Effector CD4-positive, alpha-beta T cell (primary cell): Measurements from ENCODE around the gene LDB3.
A peak's percentile ranks its signal among the peaks of the same experiment; 100 is the strongest.

Experiments used
- DNase-seq: peaks from one replicate; pipeline ENCODE4 v3.0.0-alpha.2; 2020

The LDB3 gene

DNA sequence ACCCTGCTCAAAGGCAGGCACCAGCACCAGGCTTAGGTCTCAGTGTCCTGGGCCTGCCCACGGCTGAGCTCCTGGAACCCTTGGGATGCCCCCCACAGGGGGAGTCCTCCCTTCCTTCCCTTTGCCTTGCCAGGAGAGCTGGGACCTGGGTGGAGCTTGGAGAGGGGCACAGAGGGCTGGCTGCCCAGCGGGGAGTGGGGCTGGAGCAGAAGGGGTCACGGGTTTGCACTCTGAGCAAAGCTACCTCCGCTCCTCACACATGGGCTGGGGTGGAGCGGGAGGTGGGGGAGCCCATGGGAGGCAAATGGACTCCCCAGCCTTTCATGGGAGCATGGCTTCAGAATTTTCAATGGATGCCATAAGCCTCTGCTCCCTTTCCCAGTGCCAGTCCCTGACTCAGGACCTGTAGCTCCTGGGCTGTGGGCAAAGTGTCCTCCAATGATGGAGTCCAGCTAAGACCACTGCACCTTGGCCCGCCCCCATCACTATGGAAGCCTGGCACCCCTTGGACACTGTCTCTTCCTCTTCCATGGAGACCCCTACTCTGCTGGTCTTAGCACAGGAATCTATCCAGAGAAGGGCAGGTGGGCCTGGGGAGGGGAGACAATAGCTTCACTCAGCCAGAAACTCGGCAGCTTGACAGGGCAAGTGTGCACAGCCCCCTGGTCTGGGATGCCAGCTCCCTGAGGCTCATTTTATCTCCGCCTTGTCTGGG is 39.9 kb downstream of the LDB3 start:
- DNase-seq = no peak

DNA sequence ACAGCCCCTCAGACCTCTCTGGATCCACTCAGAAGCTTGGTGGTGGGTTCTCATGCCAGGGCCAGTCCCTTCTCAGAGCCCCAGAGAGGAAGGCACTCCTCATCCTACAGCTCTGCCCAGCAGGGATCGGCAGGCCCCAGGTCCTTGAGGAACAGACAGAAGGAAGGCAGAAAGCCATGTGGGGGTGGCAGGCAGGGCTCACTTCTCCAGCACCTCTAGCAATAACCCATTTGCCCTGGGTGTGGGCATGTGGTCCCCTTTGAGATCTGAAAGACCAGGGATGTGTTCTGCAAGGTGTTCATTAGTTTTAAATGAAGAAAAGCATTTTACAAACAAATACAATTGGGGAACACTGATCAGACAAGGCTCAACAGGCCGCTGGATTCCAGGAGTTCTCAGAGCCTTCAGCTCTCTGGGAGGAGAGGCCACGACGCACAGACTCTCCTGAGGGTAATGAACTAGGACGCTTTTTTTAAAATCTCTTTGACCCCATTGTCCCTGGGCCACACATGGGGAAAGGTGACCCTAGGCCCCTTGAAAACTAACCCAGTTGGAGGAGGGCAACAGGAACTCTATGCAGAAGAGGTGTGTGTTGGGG is 40.6 kb downstream of the LDB3 start:
- DNase-seq = no peak

DNA sequence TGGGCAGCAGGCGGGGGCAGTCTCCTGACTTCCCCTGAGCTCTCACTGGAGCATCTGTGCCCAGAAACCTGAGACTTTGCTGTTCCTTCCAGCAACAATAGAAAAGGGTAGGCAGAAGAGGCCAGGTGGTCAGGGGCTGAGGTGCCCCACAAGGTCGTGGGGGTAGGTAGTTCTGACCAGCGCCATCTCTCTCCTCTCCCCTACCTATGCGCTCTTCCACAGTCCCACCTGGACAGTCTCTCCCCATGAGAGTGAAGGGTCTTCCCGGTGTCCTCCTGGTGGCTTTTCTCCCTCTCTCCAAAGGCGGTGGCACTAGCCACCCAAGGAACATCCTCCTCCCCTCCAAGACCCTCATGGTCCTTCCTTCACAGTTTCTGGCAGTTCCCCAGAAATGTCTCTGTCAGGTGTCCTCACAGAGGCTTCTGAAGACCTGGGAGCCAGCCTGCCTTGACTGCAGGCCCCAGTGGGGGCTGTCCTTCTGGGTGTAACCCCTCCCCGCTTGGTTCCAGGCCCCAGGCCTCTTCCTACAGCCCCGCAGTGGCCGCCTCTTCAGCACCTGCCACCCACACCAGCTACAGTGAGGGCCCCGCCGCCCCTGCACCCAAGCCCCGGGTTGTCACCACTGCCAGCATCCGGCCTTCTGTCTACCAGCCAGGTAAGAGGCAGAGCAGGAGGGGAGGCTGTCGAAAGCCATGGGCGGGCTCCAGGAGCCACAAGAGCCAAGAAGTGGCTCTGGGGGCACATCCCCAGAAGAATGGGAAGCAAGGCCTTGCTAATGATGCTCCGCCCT is 41.3 kb downstream of the LDB3 start:
- DNase-seq = no peak

DNA sequence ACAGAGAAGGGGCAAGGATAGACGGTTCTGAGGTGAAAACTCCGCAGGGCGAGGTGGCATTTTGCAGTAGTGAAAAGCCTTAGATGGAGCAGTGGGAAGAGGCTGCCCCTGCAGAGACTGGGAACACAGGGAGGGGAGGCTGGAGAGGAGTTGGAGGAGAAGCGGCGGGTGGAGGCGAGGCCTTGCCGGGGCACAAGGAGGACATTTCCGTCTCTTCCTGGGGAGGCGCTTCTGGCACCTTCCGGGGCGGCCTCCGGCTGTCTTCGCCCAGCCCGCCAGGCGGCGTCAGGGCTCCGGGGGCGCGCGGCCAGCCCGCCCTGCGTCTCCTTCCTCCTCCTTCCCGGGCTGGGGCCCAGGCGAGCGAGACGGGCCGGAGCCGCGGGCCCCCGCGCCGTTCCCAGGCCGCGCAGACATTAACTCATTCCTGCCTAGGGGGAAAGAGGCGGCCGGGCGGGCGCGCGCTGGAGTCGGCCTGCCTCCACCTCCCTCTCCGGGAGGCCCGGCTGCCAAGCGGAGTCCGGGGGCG is 42.7 kb downstream of the LDB3 start:
- peak; percentile 70 for DNase-seq

DNA sequence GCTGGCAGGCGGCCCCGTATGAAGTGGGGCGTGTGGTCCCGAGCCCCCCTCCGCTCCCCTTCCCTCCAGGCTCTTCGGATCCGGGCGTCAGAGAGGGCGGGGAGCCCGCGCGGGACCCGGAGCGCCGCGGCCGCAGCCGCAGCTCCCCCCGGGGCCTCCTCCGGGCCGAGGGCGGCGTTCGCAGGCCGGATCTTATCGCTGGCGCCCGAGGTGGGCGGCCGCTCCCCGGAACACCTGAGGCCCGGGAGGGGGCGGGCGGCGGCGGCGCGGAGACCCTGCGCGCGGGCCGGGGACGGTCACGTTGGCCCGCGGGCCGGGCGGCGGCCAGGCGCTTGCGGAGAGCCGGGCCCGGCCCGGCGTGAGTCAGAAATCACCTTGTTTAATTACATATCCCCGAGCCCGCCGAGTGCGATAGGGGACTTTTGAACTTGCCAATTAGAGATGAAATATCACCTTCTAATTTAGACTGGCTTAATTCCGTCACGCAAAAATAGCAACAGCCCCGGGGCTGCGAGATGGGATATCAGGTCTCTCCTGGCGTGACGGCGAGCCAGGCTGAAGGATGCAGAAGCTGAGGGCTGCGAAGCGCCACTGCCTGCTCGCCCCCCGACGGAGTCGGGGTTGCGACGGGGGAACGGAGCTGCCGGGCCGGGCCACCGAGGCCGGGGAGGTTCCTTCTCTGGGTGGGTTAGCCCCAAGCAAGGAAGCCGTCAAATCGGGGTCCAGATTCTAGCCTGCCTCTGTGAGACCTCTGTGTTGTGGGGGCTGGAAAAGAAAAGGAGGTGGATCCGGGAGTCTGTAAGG is 43.4 kb downstream of the LDB3 start:
- DNase-seq = peak; percentile 31

DNA sequence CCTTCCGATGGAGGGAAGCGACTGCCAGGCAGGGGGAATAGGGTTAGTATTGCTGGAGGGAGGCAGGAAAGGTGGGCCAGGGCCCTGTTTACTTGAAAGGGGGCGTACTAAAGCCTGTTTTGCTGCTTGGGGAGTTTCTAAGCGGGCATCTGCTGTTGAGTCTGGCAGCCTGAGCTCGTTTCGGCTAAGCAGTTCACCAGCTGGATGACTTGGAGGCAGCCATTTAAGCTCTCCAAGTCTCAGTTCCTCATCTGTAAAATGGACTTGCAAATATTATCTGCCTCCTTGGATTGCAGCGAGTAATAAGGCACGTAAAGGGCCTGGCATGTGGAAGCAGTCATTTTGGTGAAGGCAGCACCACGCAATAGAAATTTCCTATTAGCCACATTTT is 44.0 kb downstream of the LDB3 start:
- no peak for DNase-seq

DNA sequence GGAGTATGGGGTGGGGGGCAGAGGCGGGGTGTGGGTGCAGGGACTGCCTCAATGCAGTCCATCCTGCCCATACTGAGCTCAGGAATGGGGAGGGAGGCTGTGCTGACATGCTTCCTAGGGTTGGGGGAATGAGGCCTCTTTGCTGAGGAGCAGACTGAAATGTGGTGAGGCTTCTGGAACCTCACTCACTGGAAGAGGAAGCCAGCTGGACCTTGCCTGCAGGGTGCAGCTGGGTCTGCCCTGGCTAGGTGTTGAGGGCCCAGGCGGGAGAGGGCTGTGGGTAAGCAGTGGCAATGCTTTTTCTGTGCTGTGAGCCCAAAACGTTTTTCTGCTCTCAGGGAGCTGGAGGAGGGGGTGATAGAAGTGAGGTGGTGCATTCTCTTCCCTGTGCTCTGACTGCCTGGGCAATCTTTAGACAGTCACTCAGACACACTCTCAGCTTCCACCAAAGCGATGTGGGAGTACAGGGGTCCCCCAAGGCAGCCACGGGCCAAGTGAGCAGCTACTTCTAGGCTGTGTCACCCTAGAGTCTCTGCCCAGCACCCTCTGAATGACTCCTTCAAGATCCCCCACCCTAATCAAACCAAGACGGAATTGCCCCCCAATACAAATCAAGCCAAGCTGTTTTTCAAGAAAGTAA is 47.0 kb downstream of the LDB3 start:
- DNase-seq = no peak

DNA sequence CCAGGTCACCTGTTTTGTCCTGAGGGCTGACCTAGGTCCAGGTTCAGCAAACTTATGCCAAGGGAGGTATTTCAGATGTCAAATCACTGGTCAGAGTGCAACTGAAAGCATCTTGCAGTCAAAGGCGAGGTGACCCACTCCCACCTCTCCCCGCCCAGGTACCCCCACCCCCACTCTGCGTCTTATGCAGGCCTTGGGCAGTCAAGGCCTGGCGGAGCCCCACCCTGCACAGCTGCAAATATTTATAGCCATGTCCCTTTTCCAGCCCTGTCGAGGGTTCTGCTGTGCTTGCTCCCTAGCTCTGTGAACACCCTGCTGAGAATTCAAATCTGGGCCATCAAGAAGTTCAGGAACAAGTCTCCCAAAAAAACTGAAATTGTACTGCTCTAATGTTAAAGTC is 47.5 kb downstream of the LDB3 start:
- no peak for DNase-seq

DNA sequence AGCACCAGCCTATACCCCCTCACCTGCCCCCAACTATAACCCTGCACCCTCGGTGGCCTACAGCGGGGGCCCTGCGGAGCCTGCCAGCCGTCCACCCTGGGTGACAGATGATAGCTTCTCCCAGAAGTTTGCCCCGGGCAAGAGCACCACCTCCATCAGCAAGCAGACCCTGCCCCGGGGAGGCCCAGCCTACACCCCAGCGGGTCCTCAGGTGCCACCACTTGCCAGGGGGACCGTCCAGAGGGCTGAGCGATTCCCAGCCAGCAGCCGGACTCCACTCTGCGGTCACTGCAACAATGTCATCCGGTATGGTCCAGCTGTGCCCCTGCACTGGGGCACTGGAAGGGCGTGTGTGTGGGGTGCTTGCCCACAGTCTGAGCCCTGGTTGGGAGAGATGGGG is 48.2 kb downstream of the LDB3 start:
- DNase-seq = no peak

DNA sequence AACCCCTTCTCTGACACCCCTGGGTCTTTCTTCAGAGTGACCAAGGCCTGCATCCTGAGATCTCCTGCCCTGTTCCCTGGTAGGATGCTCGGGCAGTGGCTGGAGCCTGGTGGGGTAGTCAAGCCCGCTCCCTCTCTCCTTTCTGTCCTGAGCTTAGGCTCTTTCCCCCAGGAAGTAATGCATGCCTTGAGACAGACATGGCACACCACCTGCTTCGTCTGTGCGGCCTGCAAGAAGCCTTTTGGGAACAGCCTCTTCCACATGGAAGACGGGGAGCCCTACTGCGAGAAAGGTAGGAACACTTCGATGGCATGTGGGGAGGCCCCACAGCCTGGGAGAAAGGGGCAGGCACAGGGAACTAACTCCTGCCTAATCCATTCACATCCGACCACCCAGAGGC is 50.2 kb downstream of the LDB3 start:
- no peak for DNase-seq

DNA sequence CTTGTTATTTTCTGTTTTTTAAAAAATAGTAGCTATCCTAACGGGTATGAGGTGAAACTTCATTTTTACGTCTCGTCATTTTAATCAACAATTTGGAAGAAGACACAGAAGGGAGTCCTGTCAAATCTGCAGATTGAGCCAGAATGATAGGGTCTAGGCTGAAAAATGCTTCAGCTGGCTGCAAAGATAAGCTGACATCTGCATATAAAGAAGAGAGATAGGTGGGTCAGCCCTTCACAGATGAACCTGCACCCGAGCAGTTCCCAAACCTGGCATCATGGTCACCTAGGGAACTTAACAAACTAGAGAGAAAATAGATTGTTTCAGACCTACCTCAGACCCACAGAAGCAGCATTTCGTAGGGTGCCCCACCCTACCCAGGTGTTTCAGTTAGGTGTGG is 52.9 kb downstream of the LDB3 start:
- no peak for DNase-seq

DNA sequence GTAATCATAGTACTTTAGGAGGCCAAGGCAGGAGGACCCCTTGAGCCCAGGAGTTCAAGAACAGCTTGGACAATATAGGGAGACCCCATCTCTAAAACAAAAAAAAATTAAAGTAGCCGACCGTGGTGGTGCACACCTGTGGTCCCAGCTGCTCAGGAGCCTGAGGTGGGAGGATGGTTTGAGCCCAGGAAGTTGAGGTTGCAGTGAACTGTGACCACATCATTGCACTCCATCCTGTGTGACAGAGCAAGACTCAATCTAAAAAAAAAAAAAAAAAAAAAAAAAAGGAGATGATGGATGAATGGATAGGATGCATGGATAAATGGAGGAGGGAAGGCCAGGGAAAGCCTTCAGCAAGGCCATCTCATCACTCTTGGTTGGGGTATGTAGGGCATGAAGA is 54.7 kb downstream of the LDB3 start:
- DNase-seq = no peak

DNA sequence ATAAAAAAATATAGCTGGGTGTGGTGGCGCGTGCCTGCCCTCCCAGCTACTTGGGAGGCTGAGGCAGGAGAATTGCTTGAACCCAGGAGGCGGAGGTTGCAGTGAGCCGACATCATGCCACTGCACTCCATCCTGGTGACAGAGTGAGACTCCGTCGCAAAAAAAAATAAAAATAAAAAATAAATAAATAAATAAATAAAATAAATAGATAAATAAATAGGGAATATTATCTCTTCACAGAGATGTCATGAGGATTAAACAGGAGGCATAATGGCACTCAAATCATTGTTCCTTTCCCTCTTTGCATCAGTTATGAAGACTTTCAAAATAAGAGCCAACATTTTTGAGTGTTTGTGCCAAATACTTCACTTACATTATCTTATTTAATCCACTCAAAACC is 56.1 kb downstream of the LDB3 start:
- DNase-seq = no peak

DNA sequence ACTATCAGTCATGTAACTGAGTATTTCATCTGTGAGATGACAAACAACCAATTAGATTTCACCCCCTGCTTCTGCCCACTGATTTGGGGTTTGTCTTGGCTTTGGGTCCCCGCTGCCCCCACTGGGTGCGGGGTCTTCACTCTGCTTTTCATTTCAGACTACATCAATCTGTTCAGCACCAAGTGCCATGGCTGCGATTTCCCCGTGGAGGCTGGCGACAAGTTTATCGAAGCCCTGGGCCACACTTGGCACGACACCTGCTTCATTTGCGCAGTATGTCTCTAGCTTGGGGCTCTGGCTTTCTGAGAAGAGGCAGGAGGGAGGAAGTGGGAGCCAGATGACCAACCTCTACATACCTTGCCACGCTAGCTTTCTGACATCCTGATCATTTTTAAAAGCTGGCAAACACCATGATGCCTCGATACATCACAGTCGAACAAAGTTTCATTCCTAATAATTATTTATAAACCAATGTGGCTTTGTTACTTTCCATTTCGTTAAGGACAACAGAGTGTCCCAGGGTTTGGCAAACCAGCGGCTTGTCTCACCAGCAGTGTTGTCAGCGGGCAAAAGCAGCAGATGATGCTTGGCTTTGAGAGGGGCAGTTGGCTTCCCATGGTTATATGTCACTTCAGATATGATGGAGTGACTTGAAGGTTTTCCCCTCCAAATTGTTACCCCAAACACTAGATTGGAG is 57.8 kb downstream of the LDB3 start:
- no peak for DNase-seq

DNA sequence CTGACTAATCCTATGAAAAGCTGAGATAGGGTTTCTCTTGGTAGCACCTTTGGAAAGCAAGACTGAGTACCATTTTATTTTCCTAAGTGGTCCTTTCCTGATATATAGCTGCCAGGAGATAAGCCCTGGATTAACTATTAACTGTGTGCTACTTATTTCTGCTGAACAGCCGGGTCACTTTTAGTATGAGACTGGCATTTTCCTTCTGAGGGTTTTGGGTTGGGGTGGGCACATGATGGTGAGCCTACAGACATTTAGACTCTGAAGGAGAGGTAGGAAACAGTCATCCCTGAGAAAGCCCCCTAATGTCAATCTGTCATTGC is 58.3 kb downstream of the LDB3 start:
- no peak for DNase-seq

DNA sequence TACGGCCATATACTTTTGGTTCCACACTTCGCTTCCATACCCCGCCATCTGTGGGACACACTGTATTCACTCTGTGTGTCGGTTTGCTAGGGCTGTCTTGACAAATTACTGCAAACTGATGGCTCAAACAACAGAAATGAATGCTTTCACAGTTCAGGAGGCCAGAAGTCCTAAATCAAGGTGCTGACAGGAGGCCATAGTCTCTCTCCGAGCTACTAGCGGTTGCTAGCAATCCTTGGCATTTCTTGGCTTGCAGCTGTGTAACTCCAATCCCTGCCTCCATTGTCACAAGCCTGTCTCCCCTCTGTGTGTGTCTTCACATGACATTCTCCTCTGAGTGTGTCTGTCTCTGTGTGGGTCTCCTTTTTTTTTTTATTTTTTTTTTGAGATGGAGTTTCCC is 59.2 kb downstream of the LDB3 start:
- DNase-seq = no peak

DNA sequence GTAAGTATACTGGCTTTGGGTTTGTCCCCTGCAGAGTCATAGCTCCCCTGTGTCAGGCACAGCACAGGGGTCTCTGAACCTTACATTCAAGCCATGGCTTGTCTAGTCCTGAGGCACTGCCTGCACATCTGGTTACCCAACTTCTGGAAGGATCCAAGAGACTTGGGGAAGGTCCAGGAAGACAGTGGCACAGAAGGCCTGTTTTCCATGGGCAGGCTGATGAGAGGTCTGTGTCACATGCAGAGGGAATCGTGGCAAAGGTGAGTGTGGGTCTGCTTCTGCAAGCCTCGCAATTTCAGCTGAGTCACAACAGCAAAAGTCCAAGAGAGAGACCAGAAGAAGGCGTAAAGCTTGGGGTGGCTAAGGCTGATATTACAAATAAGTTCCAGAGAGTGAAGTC is 59.7 kb downstream of the LDB3 start:
- DNase-seq = no peak

DNA sequence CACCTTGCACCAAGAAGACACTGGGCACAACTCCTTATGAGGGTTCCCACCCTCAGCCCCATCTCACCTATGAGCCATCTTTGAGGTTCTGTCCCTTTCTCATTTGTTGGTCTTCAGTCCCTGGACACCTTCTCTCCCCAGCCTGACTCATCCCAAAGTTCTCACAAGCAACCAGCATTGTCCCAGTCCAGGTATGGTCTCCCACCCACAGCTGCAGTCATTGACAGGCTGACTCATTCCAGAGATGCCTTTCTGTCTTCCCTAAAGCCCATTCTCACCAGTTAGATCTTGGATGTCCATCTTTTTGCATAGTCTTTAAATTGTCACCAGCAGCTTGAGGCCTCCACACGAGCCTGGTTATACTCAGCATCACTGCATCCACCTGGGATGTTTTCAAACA is 61.4 kb downstream of the LDB3 start:
- DNase-seq = no peak

DNA sequence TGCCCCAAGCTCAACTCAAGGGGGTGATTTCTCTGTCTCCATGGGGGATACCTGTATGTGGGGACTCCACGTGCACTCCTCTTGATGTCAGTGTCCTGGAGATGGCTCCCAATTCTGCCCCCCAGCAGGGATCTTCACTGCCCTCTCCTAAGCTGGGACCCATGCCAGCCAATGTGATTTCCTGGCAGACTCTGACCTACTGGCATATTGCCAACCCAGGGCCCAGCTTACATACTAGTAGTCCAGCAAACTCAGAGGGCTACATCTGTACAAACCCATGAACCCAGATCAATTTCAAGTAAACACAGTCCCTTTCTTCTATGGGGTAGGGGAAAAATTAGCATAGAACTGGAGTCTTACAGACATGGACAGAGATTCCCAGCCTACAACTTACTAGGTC is 61.9 kb downstream of the LDB3 start:
- DNase-seq = no peak

DNA sequence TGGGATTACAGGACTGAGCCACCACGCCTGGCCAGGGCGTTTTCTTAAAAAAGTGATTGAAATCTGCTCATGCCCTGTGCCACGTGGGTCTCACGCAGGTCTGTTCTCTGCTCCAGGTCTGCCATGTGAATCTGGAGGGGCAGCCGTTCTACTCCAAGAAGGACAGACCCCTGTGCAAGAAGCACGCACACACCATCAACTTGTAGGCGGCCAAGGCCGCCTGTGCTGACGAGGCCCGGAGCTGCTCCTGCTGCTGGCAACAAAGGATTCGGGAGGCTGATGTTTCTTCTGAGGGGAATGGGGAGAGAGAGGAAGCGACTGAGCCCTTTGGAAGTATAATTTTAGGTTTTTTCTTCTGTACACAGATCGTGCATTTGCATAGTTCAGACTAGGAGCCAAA is 64.5 kb downstream of the LDB3 start:
- no peak for DNase-seq

DNA sequence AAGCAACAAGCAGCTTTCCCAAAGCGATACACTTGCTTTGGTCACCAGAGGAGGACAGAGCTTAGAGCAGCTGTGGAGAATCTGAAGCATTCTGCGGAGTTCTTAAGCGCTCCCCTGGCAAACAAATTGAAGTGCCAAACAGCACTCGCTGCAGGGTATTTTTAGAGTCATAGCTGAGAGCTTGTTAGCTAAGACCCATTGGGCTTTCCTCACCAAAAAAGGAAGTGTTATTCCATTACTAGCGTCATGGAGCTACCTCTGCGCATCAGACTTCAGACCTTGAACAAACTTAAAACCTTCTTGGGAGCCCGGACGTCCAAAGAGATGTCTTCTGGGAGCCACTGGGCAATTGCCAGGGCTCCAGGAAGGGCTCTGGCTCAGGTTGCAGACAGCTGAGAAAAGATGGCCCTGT is 65.0 kb downstream of the LDB3 start:
- no peak for DNase-seq
